Breast epithelium (tissue), 4 donors: ENCODE data around the gene ESM1. TPM values are rescaled to one million over a fixed set of nuclear protein-coding genes. Genes with fewer than 3 reads are reported as not detected.
A peak's percentile ranks its signal among the peaks of the same experiment; 100 is the strongest.

ENCODE experiments used
- DNase-seq, 2 donors: peaks; one replicate each; pipeline ENCODE4 v3.0.0-alpha.2; 2019; ENCODE audit warnings: low spot score in 2 of 2
- H3K27ac ChIP-seq, 2 donors: fragments of 200-600 bp; sonication (generic) in 1 of 2; one replicate each; pipeline ENCODE4 v1.5.1; 2016 to 2019; ENCODE audit warnings: mild to moderate bottlenecking in 1 of 2
- H3K27me3 ChIP-seq, 2 donors: fragments of 200-600 bp; sonication (generic) in 1 of 2; one replicate each; pipeline versions ENCODE4 v1.5.1 to v1.6.0; 2017 to 2019; ENCODE audit warnings: control low read depth in 1 of 2, mild to moderate bottlenecking in 1 of 2
- H3K36me3 ChIP-seq: fragments of 200-600 bp; one replicate; pipeline ENCODE4 v1.5.1; 2019
- H3K4me1 ChIP-seq, 2 donors: fragments of 200-600 bp; sonication (generic); one replicate each; pipeline ENCODE4 v1.5.1; 2016 to 2019; ENCODE audit warnings: control low read depth in 1 of 2
- H3K4me3 ChIP-seq, 3 donors: fragments of 200-600 bp; sonication (generic); 1 replicate in 2 of 3; 2 replicates in 1 of 3; pipeline ENCODE4 v1.5.1; 2016 to 2019; ENCODE audit warnings: mild to moderate bottlenecking in 3 of 3, moderate library complexity in 2 of 3
- H3K9me3 ChIP-seq, 2 donors: fragments of 200-600 bp; sonication (generic) in 1 of 2; one replicate each; pipeline ENCODE4 v1.5.1; 2016 to 2019; ENCODE audit warnings: control low read depth in 1 of 2
- CTCF ChIP-seq, 3 donors: fragments of 450-650 bp; IDR thresholded peaks; one replicate each; pipeline ENCODE4 v1.5.1; 2016 to 2017; ENCODE audit warnings: antibody characterized with exemption in 3 of 3, mild to moderate bottlenecking in 3 of 3, moderate library complexity in 3 of 3
- POLR2A ChIP-seq: fragments of 450-650 bp; IDR thresholded peaks from one replicate; pipeline ENCODE4 v1.6.1; 2016; ENCODE audit warnings: antibody characterized with exemption, mild to moderate bottlenecking, moderate library complexity
- POLR2AphosphoS5 ChIP-seq, 3 donors: sonication (generic); formaldehyde crosslinking; IDR thresholded peaks; one replicate each; pipeline ENCODE4 v1.6.1; 2017; ENCODE audit warnings: antibody characterized with exemption in 3 of 3
- intact Hi-C: fragments of 100-400 bp; cut with DNase I; formaldehyde crosslinking; loops from one replicate; pipeline ENCODE4 v1.15.1; 2023; ENCODE audit warnings: low total_unique reads
- total RNA-seq, 3 donors: library from RNA; depleted of rRNA; stranded (reverse); fragments of >200 nt; gene quantifications; one replicate each; pipeline ENCODE4 v1.1.0, GENCODE V29; 2016

Gene ESM1
- under 1 TPM in 1 of 3 donors, not detected in 2; 0.48 TPM for total RNA-seq

DNA sequence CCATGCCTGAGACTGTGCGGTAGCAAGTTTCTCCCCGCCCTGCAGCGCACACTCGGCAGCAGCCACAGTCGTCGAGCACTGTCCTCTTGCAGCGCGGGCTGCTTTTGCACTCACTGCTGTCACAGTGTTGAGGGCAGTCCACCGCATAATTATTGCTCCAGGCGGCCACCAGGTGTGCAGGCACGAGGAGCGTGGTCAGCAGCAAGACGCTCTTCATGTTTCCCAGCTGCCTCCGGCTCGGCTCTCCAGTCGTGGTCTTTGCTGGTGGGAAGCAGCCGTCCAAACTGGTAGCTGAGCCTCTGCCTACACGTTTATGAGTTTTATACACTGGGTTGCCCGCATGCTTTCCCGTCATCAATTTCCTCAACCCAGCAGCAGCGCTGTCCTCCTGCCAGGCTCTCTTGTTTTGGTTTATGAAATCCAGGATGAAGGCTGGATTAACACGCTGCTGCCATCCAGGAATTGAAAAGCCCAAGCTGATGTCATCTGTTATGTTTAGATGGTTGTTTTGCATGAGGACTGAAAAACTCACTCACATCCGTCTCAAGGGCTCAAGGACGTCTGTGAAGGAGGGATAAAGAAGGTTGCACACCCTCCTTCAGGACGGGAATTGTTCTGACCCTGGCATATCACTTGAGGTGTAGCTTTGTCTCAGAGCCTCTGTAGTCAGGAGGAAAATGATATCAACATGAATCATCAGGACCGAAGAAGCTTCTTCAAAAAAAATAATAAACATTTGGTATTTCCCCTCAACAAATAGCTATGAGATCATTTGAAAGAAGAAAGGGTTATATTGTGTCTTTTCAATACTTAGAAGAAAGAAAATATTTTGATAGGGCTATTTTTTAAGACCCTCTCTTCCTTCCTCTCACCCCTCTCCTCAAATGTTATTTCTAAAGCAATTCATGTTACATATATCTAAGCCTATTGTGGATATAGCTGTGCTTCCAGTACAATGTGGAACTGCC is at the start of gene ESM1:
Gene ESM1 (minus strand): TSS at position 293 of the 968 bp plus-strand sequence. CDS start 76 bp downstream, at position 217.
- H3K9me3 ChIP-seq, result no peaks in the 10 kb centered on the region
- no peaks in the 10 kb centered on the region for H3K4me1 ChIP-seq
- no peak for DNase-seq
- peak within 1 kb of the TSS in 2 of 3 donors; percentile 14 to 50 for H3K4me3 ChIP-seq
- H3K27ac ChIP-seq, result no peak within 1 kb of the TSS
- TF ChIP-seq CTCF (IDR thresholded peaks at IDR 0.05) (no peak), POLR2A (no peak), POLR2AphosphoS5 (IDR thresholded peaks at IDR 0.05) (no peak)
- H3K36me3 ChIP-seq, result no peaks in the 10 kb centered on the region
- H3K27me3 ChIP-seq, result peaks cover 0 to 30% of the 10 kb centered on the region in 2 donors
- intact Hi-C loops, result no loop called here

DNA sequence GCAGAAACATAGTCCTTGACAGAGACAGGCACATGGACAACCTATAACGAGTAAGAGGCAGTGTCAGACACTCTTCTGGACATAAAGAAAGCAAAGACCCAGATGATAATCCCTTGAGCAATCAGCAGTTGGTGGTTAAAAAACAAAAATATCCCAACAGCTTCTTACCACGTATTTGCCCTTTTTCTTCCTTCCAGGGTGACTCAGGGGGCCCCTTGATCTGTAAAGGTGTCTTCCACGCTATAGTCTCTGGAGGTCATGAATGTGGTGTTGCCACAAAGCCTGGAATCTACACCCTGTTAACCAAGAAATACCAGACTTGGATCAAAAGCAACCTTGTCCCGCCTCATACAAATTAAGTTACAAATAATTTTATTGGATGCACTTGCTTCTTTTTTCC is 48.2 kb upstream of the ESM1 start:
- TF ChIP-seq CTCF (IDR thresholded peaks at IDR 0.05), result no peak
- no peak for TF ChIP-seq POLR2A
- TF ChIP-seq POLR2AphosphoS5 (IDR thresholded peaks at IDR 0.05), result no peak
- H3K27me3 ChIP-seq, result no peaks in the 10 kb centered on the region
- H3K4me3 ChIP-seq, result no peak overlapping the region
- intact Hi-C loops, result no loop called here
- no peaks in the 10 kb centered on the region for H3K36me3 ChIP-seq
- no peak overlapping the region for H3K27ac ChIP-seq
- H3K9me3 ChIP-seq, result no peaks in the 10 kb centered on the region
- H3K4me1 ChIP-seq, result no peaks in the 10 kb centered on the region
- no peak for DNase-seq

GRCh38 chr5:55031492-55031891 is 46.1 kb upstream of the ESM1 start:
- Histone ChIP-seq H3K27me3 (no peaks in the 10 kb centered on the region), H3K36me3 (no peaks in the 10 kb centered on the region), H3K4me3 (no peak overlapping the region), H3K9me3 (no peaks in the 10 kb centered on the region), H3K4me1 (no peaks in the 10 kb centered on the region), H3K27ac (no peak overlapping the region)
- DNase-seq, result no peak
- intact Hi-C loops, result no loop called here
- no peak for TF ChIP-seq CTCF (IDR thresholded peaks at IDR 0.05)

DNA sequence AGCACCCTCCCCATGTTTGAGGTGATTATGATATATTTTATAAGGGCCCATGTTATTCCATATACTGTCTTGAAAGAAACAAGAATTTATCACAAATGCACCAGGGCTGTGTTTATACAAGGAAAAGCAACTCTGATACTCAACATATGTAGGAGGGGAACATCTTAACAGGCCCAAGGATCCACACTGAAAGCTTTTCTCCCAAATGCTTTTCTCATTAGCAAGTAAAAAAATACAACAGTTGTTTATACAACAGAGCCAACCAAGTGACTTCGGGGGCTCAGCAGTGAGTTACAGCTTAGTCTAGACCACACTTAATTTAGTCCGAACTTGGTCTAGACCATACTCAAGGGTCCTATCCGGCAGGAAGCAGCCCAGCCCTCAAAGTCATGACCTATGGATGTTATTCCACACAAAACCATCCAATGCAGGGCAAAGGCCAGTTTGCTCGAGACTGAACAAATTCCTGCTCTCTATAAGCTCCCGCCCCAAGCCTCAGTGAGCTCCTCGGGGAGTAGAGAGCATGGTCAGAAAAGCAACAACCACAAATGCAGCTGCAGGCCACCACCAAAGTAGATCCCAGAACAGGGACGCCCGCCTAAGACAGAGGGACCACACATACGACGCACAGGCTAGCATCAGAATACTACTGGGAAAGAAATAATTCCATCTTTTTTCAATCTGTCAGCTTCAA is 45.4 kb upstream of the ESM1 start:
- TF ChIP-seq CTCF (IDR thresholded peaks at IDR 0.05) (no peak), POLR2AphosphoS5 (IDR thresholded peaks at IDR 0.05) (no peak), POLR2A (no peak)

DNA sequence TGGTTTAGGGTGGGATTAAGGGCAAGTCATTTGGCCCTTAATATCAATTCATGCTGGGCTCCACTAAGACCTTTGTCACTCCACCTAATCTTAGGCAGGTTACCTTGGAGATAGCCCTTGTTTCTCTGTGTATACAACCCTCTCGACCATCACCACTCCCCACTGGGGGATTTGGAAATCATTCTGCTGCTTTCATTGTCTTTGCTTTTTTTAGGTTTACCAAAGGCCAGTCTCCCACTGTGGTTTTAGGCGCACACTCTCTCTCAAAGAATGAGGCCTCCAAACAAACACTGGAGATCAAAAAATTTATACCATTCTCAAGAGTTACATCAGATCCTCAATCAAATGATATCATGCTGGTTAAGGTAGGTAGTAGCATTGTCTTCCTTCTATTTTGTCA is 44.8 kb upstream of the ESM1 start:
- no peaks in the 10 kb centered on the region for H3K9me3 ChIP-seq

More for the DNA sequence above, 45.4 kb upstream of the ESM1 start:
- no peaks in the 10 kb centered on the region for H3K36me3 ChIP-seq
- no peaks in the 10 kb centered on the region for H3K4me1 ChIP-seq
- H3K27ac ChIP-seq, result no peak overlapping the region
- no peaks in the 10 kb centered on the region for H3K9me3 ChIP-seq
- intact Hi-C loops, result no loop called here
- no peak for DNase-seq
- H3K27me3 ChIP-seq, result no peaks in the 10 kb centered on the region
- H3K4me3 ChIP-seq, result no peak overlapping the region

More for the DNA sequence above, 44.8 kb upstream of the ESM1 start:
- TF ChIP-seq POLR2AphosphoS5 (IDR thresholded peaks at IDR 0.05) (no peak), POLR2A (no peak), CTCF (IDR thresholded peaks at IDR 0.05) (no peak)
- intact Hi-C loops, result no loop called here
- Histone ChIP-seq H3K27me3 (no peaks in the 10 kb centered on the region), H3K4me1 (no peaks in the 10 kb centered on the region), H3K36me3 (no peaks in the 10 kb centered on the region), H3K4me3 (no peak overlapping the region), H3K27ac (no peak overlapping the region)
- DNase-seq, result no peak
